Measurements from ENCODE around the gene HOMER1.

Gene HOMER1

GRCh38 chr5:79552984-79553383, 39.0 kb upstream of the HOMER1 start:
- DNase-seq (ENCODE audit: low read depth), result no peak
- H3K4me3 ChIP-seq (ENCODE audit: low read depth, low read length), result no peak overlapping the region
- TF ChIP-seq CTCF (IDR thresholded peaks at IDR 0.05; ENCODE audit: control insufficient read depth, extremely low read depth, insufficient read depth), result no peak

- DNase-seq (ENCODE audit: low read depth), result peak; percentile 81
- no peak for TF ChIP-seq CTCF (IDR thresholded peaks at IDR 0.05; ENCODE audit: control insufficient read depth, extremely low read depth, insufficient read depth)
- no peak overlapping the region for H3K4me3 ChIP-seq (ENCODE audit: low read depth, low read length)
Measured at GRCh38 chr5:79547982-79548381, 34.0 kb upstream of the HOMER1 start.

GRCh38 chr5:79547429-79547822, 33.5 kb upstream of the HOMER1 start:
- TF ChIP-seq CTCF (IDR thresholded peaks at IDR 0.05; ENCODE audit: control insufficient read depth, extremely low read depth, insufficient read depth), result no peak
- H3K4me3 ChIP-seq (ENCODE audit: low read depth, low read length), result no peak overlapping the region
- no peak for DNase-seq (ENCODE audit: low read depth)

- TF ChIP-seq CTCF (IDR thresholded peaks at IDR 0.05; ENCODE audit: control insufficient read depth, extremely low read depth, insufficient read depth), result no peak
- no peak for DNase-seq (ENCODE audit: low read depth)
- no peak overlapping the region for H3K4me3 ChIP-seq (ENCODE audit: low read depth, low read length)
Measured at GRCh38 chr5:79546782-79547428, 33.0 kb upstream of the HOMER1 start.

GRCh38 chr5:79544131-79544530, 30.2 kb upstream of the HOMER1 start:
- no peak overlapping the region for H3K4me3 ChIP-seq (ENCODE audit: low read depth, low read length)
- TF ChIP-seq CTCF (IDR thresholded peaks at IDR 0.05; ENCODE audit: control insufficient read depth, extremely low read depth, insufficient read depth), result no peak
- DNase-seq (ENCODE audit: low read depth), result no peak

- DNase-seq (ENCODE audit: low read depth), result no peak
- no peak for TF ChIP-seq CTCF (IDR thresholded peaks at IDR 0.05; ENCODE audit: control insufficient read depth, extremely low read depth, insufficient read depth)
- H3K4me3 ChIP-seq (ENCODE audit: low read depth, low read length), result no peak overlapping the region
Measured at GRCh38 chr5:79540939-79541338, 27.0 kb upstream of the HOMER1 start.

Data from LNCaP clone FGC (cell line).